Mucosa of descending colon (tissue), 3 donors: ENCODE data around the gene FAM161A. TPM values are rescaled to one million over a fixed set of nuclear protein-coding genes. Genes with fewer than 3 reads are reported as not detected.

Experiments
- ATAC-seq: fragments of 200-7000 bp; cut with Tn5 transposase; one replicate; pipeline ENCODE4 v1.9.1; 2020; ENCODE audit warnings: mild to moderate bottlenecking, moderate library complexity
- DNase-seq, 3 donors: peaks; one replicate each; pipeline ENCODE4 v3.0.0-alpha.2; 2020
- H3K36me3 ChIP-seq: fragments of 200-600 bp; one replicate; pipeline ENCODE4 v1.8.0; 2021; ENCODE audit warnings: low read depth, mild to moderate bottlenecking
- H3K4me1 ChIP-seq: fragments of 200-600 bp; one replicate; pipeline ENCODE4 v1.8.0; 2021; ENCODE audit warnings: low read depth, mild to moderate bottlenecking
- H3K4me3 ChIP-seq: fragments of 200-600 bp; one replicate; pipeline ENCODE4 v1.8.0; 2021; ENCODE audit warnings: mild to moderate bottlenecking
- H3K9me3 ChIP-seq: fragments of 200-600 bp; one replicate; pipeline ENCODE4 v1.8.0; 2021; ENCODE audit warnings: mild to moderate bottlenecking
- intact Hi-C, 2 donors: fragments of 100-400 bp; cut with DNase I in 1 of 2; cut with micrococcal nuclease in 1 of 2; formaldehyde crosslinking; loops; one replicate each; pipeline versions ENCODE4 v1.11.0 to v1.11.1; 2022; cut with DNase I, micrococcal nuclease
- total RNA-seq, 3 donors: library from RNA; stranded (reverse); fragmentation: NEBNext Ultra II Directional in 2 of 3; extraction: Animal tissue kit (Norgen Biotek cat#: 25700) in 2 of 3; gene quantifications; one replicate each; pipeline versions ENCODE4 v1.2.1 to v1.2.4, GENCODE V29; 2021 to 2023
- TF ChIP-seq, protein P1 (sequence below): fragments of 200-600 bp; IDR thresholded peaks from one replicate; pipeline ENCODE4 v1.8.0; 2022; ENCODE audit warnings: antibody characterized with exemption, mild to moderate bottlenecking
- donor health status: DM: no; HTN: no; CAD: no; lungs with moderate emphysema.
- donor health status: DM: no; HTN: no; CAD: no.
- donor health status: DM: no; HTN: yes; CAD: no.

FAM161A gene
- total RNA-seq, 3 donors from 2014 or later = 0.78 to 4.4 (median 1.2) TPM

DNA sequence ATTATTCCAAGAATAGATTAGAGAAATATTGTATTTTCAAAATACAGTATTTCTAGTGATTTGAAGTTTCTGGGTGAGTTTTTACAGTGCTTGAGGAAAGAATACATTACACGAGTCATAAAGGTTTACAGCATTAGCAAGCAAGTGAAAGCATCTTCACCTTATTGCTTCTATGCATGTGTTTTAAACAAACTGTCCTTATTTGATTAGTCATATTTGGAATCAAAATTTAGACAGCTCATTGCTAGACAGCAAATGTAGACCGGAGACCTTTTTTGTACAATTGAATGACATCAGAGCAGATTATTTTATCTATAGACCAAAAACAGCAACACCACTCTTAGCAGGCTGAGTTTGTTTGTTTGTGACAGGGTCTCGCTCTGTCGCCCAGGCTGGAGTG, 69.2 kb downstream of the FAM161A start:
- intact Hi-C loops = no loop called here
- Histone ChIP-seq H3K4me3 (no peak overlapping the region), H3K4me1 (no peaks in the 10 kb centered on the region), H3K9me3 (no peaks in the 10 kb centered on the region), H3K36me3 (no peaks in the 10 kb centered on the region)
- TF ChIP-seq, protein P1, sequence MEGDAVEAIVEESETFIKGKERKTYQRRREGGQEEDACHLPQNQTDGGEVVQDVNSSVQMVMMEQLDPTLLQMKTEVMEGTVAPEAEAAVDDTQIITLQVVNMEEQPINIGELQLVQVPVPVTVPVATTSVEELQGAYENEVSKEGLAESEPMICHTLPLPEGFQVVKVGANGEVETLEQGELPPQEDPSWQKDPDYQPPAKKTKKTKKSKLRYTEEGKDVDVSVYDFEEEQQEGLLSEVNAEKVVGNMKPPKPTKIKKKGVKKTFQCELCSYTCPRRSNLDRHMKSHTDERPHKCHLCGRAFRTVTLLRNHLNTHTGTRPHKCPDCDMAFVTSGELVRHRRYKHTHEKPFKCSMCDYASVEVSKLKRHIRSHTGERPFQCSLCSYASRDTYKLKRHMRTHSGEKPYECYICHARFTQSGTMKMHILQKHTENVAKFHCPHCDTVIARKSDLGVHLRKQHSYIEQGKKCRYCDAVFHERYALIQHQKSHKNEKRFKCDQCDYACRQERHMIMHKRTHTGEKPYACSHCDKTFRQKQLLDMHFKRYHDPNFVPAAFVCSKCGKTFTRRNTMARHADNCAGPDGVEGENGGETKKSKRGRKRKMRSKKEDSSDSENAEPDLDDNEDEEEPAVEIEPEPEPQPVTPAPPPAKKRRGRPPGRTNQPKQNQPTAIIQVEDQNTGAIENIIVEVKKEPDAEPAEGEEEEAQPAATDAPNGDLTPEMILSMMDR = no peak
- DNase-seq (no peak), ATAC-seq (no peak)

DNA sequence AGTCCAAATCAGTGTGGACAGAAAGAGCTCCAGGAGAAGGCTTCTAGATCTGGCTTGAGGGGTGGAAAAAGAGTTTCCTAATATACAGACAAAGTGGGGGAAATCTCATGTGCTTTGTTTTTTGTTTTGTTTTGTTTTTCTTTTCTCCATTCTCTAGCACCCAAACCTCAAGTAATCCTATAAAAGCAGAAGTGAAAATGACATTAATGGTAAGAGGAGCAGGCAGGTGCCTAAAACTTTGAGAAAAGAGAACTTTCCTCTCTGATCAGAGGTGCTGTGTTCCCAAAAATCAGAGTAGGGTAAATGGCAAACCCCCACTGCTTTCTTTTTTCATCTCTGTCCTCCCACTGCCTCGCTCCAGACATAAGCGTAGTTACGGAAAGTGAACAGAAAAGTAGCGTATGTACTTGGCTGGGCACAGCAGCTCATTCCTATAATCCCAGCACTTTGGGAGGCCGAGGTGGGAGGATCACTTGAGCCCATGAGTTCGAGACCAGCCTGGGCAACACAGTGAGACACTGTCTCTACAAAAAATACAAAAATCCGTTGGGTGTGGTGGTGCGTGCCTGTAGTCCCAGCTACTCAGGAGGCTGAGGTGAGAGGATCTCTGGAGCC, 77.8 kb downstream of the FAM161A start:
- intact Hi-C loops = no loop called here
- no peak for DNase-seq
- TF ChIP-seq, protein P1 = no peak
- H3K4me3 ChIP-seq = no peak overlapping the region
- no peaks in the 10 kb centered on the region for H3K36me3 ChIP-seq
- ATAC-seq = no peak
- H3K9me3 ChIP-seq = no peaks in the 10 kb centered on the region
- no peaks in the 10 kb centered on the region for H3K4me1 ChIP-seq

Other genes starting within 250 kb of the FAM161A start
- 100 to 1,000 TPM in 1 of 3 donors, 10 to 100 TPM in 2; 65.7 to 104 (median 80.4) TPM for gene CCT4, start 34.6 kb upstream of the FAM161A start, total RNA-seq
- 10 to 100 TPM; 21.5 to 33.5 (median 24.8) TPM for gene COMMD1, start 51.6 kb upstream of the FAM161A start, total RNA-seq